Ascending aorta (tissue), 2 donors: Measurements from ENCODE around the gene FOXP1. TPM values are rescaled to one million over a fixed set of nuclear protein-coding genes. Genes with fewer than 3 reads are reported as not detected.

Source experiments
- DNase-seq, 2 donors: peaks; one replicate each; pipeline ENCODE4 v3.0.0-alpha.2; 2019; ENCODE audit warnings: low spot score in 2 of 2
- H3K27ac ChIP-seq, 2 donors: fragments of 200-600 bp; sonication (generic); one replicate each; pipeline ENCODE4 v1.5.1; 2016 to 2017; ENCODE audit warnings: mild to moderate bottlenecking in 1 of 2
- H3K27me3 ChIP-seq: fragments of 200-600 bp; sonication (generic); one replicate; pipeline ENCODE4 v1.5.1; 2017
- H3K36me3 ChIP-seq, 2 donors: fragments of 200-600 bp; sonication (generic); one replicate each; pipeline ENCODE4 v1.5.1; 2016
- H3K4me1 ChIP-seq, 2 donors: fragments of 200-600 bp; sonication (generic); one replicate each; pipeline ENCODE4 v1.5.1; 2016 to 2017; ENCODE audit warnings: mild to moderate bottlenecking in 1 of 2
- H3K4me3 ChIP-seq, 2 donors: fragments of 200-600 bp; sonication (generic); one replicate each; pipeline ENCODE4 v1.5.1; 2016 to 2017; ENCODE audit warnings: mild to moderate bottlenecking in 1 of 2
- H3K9me3 ChIP-seq, 2 donors: fragments of 200-600 bp; sonication (generic); one replicate each; pipeline ENCODE4 v1.5.1; 2016
- intact Hi-C: fragments of 100-400 bp; cut with DNase I; formaldehyde crosslinking; loops from one replicate; pipeline ENCODE4 v1.15.1; 2023
- total RNA-seq: library from RNA; depleted of rRNA; stranded (reverse); fragments of >200 nt; gene quantifications from one replicate; pipeline ENCODE4 v1.1.0, GENCODE V29; 2016
- TF ChIP-seq, protein P1 (sequence below), 3 experiments: fragments of 200-600 bp in 2 of 3; fragments of 450-650 bp in 1 of 3; sonication (generic) in 2 of 3; IDR thresholded peaks; one replicate each; pipeline ENCODE4 v1.5.1; 2016 to 2019; ENCODE audit warnings: antibody characterized with exemption in 3 of 3, mild to moderate bottlenecking in 1 of 3, moderate library complexity in 1 of 3

FOXP1 gene
- total RNA-seq, 1 donor from 2014 or later: 171 TPM

- no peaks in the 10 kb centered on the region for H3K36me3 ChIP-seq
- no peak for DNase-seq
- intact Hi-C loops: no loop called here
- no peaks in the 10 kb centered on the region for H3K27me3 ChIP-seq
- TF ChIP-seq, protein P1, sequence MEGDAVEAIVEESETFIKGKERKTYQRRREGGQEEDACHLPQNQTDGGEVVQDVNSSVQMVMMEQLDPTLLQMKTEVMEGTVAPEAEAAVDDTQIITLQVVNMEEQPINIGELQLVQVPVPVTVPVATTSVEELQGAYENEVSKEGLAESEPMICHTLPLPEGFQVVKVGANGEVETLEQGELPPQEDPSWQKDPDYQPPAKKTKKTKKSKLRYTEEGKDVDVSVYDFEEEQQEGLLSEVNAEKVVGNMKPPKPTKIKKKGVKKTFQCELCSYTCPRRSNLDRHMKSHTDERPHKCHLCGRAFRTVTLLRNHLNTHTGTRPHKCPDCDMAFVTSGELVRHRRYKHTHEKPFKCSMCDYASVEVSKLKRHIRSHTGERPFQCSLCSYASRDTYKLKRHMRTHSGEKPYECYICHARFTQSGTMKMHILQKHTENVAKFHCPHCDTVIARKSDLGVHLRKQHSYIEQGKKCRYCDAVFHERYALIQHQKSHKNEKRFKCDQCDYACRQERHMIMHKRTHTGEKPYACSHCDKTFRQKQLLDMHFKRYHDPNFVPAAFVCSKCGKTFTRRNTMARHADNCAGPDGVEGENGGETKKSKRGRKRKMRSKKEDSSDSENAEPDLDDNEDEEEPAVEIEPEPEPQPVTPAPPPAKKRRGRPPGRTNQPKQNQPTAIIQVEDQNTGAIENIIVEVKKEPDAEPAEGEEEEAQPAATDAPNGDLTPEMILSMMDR (IDR thresholded peaks at IDR 0.05): no peak
- peaks cover 11 to 48% of the 10 kb centered on the region in 2 donors for H3K4me1 ChIP-seq
- H3K9me3 ChIP-seq: no peaks in the 10 kb centered on the region
- peak overlapping the region; percentile 27 to 60 for H3K27ac ChIP-seq
- no peak overlapping the region for H3K4me3 ChIP-seq
Measured at GRCh38 chr3:71203727-71204488, 379.6 kb downstream of the FOXP1 start.

- Histone ChIP-seq H3K9me3 (no peaks in the 10 kb centered on the region), H3K4me3 (no peak overlapping the region), H3K27me3 (no peaks in the 10 kb centered on the region), H3K27ac (peak overlapping the region; percentile 27 to 60), H3K36me3 (no peaks in the 10 kb centered on the region), H3K4me1 (peaks cover 5 to 39% of the 10 kb centered on the region in 2 donors)
- TF ChIP-seq, protein P1 (IDR thresholded peaks at IDR 0.05): no peak
- DNase-seq: no peak
- intact Hi-C loops: no loop called here
Measured at GRCh38 chr3:71202848-71203533, 380.5 kb downstream of the FOXP1 start.

DNA sequence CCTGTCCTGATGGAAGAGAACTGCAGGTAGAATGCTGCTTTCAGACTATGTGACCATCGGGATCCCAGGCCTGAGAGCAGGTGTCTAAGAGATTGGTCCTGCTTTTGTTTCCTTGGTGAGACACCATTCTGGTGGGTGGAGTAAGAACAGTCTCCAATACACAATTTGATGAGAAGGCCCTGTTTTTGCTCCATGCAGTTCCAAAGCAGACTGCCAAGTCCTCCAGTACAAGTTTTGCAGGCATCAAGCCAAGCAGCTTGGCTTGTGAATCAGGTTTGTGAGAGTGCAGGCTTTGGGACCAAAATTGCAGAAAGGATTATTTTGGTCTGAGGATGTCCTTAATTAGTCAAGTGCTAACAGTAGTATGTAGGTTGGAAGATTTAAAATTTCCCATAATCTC lies 381.6 kb downstream of the FOXP1 start:
- Histone ChIP-seq H3K9me3 (no peaks in the 10 kb centered on the region), H3K36me3 (no peaks in the 10 kb centered on the region), H3K4me3 (no peak overlapping the region), H3K27ac (peak overlapping the region; percentile 27 to 60), H3K4me1 (peaks cover 5 to 38% of the 10 kb centered on the region in 2 donors), H3K27me3 (no peaks in the 10 kb centered on the region)
- intact Hi-C loops: no loop called here
- peak in 1 of 2 donors; percentile 88 for DNase-seq
- TF ChIP-seq, protein P1 (IDR thresholded peaks at IDR 0.05): no peak

GRCh38 chr3:71197841-71198565 lies 385.5 kb downstream of the FOXP1 start:
- no peaks in the 10 kb centered on the region for H3K27me3 ChIP-seq
- DNase-seq: no peak
- intact Hi-C loops: no loop called here
- H3K4me1 ChIP-seq: peaks cover 1 to 14% of the 10 kb centered on the region in 2 donors
- H3K36me3 ChIP-seq: peaks cover 0 to 2% of the 10 kb centered on the region in 2 donors
- H3K27ac ChIP-seq: no peak overlapping the region
- H3K9me3 ChIP-seq: no peaks in the 10 kb centered on the region
- TF ChIP-seq, protein P1 (IDR thresholded peaks at IDR 0.05): no peak
- H3K4me3 ChIP-seq: no peak overlapping the region

DNA sequence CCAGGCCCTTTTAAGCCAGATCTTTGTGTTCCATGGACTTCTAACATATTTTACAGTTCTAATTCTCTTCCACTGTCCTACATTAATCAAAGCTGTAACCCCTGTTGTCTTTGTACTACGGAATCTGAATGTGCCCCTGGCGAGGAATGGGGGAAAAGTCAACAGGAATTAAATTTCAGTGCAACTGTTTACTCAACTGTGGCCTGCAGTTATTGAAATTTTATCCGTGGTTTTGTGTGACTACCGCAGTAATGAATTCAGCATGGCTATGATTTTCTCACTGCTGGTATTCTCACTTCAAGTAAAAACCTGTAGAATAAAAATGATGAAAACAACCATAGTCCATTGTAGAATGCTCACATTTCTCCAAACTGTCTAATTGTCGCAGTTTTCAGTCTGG lies 388.0 kb downstream of the FOXP1 start:
- no peak for DNase-seq
- H3K4me1 ChIP-seq: peaks cover 0 to 2% of the 10 kb centered on the region in 2 donors
- no peaks in the 10 kb centered on the region for H3K9me3 ChIP-seq
- intact Hi-C loops: no loop called here
- no peak overlapping the region for H3K27ac ChIP-seq
- H3K36me3 ChIP-seq: peaks cover 0 to 2% of the 10 kb centered on the region in 2 donors
- H3K27me3 ChIP-seq: no peaks in the 10 kb centered on the region
- TF ChIP-seq, protein P1 (IDR thresholded peaks at IDR 0.05): no peak
- no peak overlapping the region for H3K4me3 ChIP-seq
